Activated CD8-positive, alpha-beta memory T cell treated with anti-CD3 and anti-CD28 coated beads for 36 hours (primary cell): Measurements from ENCODE around the gene G3BP1. TPM values are rescaled to one million over a fixed set of nuclear protein-coding genes. Genes with fewer than 3 reads are reported as not detected.

Source experiments
- CTCF ChIA-PET: fragments of 350-600 bp; sonication (Branson Sonifier 250); formaldehyde crosslinking; loops from one replicate; lab custom pipeline; 2021; ENCODE audit warnings: antibody characterized with exemption; lab: Charles Lee
- POLR2A ChIA-PET: fragments of 350-600 bp; sonication (Branson Sonifier 250); formaldehyde crosslinking; loops from one replicate; lab custom pipeline; 2021; ENCODE audit warnings: antibody characterized with exemption; lab: Charles Lee
- total RNA-seq, 2 experiments: library from RNA; stranded (reverse); gene quantifications; one replicate each; pipeline ENCODE4 v1.2.3, GENCODE V29; 2021

G3BP1 gene
- total RNA-seq, 2 experiments from 2014 or later, result 368 to 381 TPM

- ChIA-PET CTCF (interaction anchor here (0.5 to 1.7 kb wide), 2 partner anchors 86 to 278 kb away, joined by 4 read pairs; no protein-coding TSS in a partner anchor), POLR2A (interaction anchor here (1.4 kb wide), 1 partner anchor 26 kb away, joined by 3 read pairs; the partner anchor contains the start of gene G3BP1)
These were observed 26.6 kb upstream of the G3BP1 start for GRCh38 chr5:151745071-151745705.

- POLR2A ChIA-PET, result no interaction called here
- CTCF ChIA-PET, result interaction anchor here (0.9 to 3.3 kb wide), 2 partner anchors 20 to 59 kb away, joined by 4 to 9 read pairs; no protein-coding TSS in a partner anchor
These were observed 21.6 kb upstream of the G3BP1 start for GRCh38 chr5:151750121-151750520.

GRCh38 chr5:151751091-151751490, 20.7 kb upstream of the G3BP1 start:
- ChIA-PET POLR2A (interaction anchor here (0.6 kb wide), 2 partner anchors 10 to 323 kb away, joined by 3 read pairs; no protein-coding TSS in a partner anchor), CTCF (interaction anchor here (0.7 to 3.3 kb wide), 5 partner anchors 10 to 20 kb away, joined by 3 to 10 read pairs (median 3); no protein-coding TSS in a partner anchor)

GRCh38 chr5:151751593-151751992, 20.2 kb upstream of the G3BP1 start:
- ChIA-PET CTCF (interaction anchor here (0.7 to 3.3 kb wide), 4 partner anchors 10 to 19 kb away, joined by 3 to 10 read pairs (median 6); no protein-coding TSS in a partner anchor), POLR2A (interaction anchor here (0.6 to 1.5 kb wide), 3 partner anchors 10 to 21 kb away, joined by 3 to 4 read pairs (median 3); no protein-coding TSS in a partner anchor)

GRCh38 chr5:151755383-151755782, 16.4 kb upstream of the G3BP1 start:
- POLR2A ChIA-PET, result interaction anchor here (0.8 kb wide), 1 partner anchor 16 kb away, joined by 3 read pairs; the partner anchor contains the start of gene G3BP1
- CTCF ChIA-PET, result interaction anchor here (1.0 kb wide), 1 partner anchor 15 kb away, joined by 3 read pairs; no protein-coding TSS in a partner anchor

- ChIA-PET POLR2A (interaction anchor here (1.4 to 2.4 kb wide), 2 partner anchors 14 kb away, joined by 4 to 29 read pairs; partner anchors contain the start of gene G3BP1), CTCF (interaction anchor here (3.1 kb wide), 1 partner anchor 14 kb away, joined by 12 read pairs; the partner anchor contains the start of gene G3BP1)
These were observed 14.3 kb upstream of the G3BP1 start for GRCh38 chr5:151757233-151758140.

- POLR2A ChIA-PET, result interaction anchor here (1.2 to 2.4 kb wide), 2 partner anchors 11 to 13 kb away, joined by 5 to 29 read pairs; partner anchors contain the start of gene G3BP1
- CTCF ChIA-PET, result interaction anchor here (3.1 kb wide), 1 partner anchor 13 kb away, joined by 12 read pairs; the partner anchor contains the start of gene G3BP1
These were observed 13.7 kb upstream of the G3BP1 start for GRCh38 chr5:151758141-151758429.

- POLR2A ChIA-PET, result interaction anchor here (1.2 to 2.4 kb wide), 2 partner anchors 11 to 13 kb away, joined by 5 to 29 read pairs; partner anchors contain the start of gene G3BP1
These were observed 13.1 kb upstream of the G3BP1 start, which contains the start of gene ATOX1 for GRCh38 chr5:151758430-151759241. Gene ATOX1 (minus strand): TSS chr5:151758631. CDS start chr5:151758551, 80 bp downstream.

GRCh38 chr5:151764801-151765200, 7.0 kb upstream of the G3BP1 start:
- CTCF ChIA-PET, result interaction anchor here (1.3 kb wide), 1 partner anchor 106 kb away, joined by 3 read pairs; no protein-coding TSS in a partner anchor
- POLR2A ChIA-PET, result no interaction called here

More at GRCh38 chr5:151758430-151759241, 13.1 kb upstream of the G3BP1 start, which contains the start of gene ATOX1:
- CTCF ChIA-PET, result interaction anchor here (3.1 kb wide), 1 partner anchor 13 kb away, joined by 12 read pairs; the partner anchor contains the start of gene G3BP1

- ChIA-PET POLR2A (interaction anchor here (0.6 kb wide), 1 partner anchor 101 kb away, joined by 3 read pairs; no protein-coding TSS in a partner anchor), CTCF (no interaction called here)
These were observed 4.8 kb upstream of the G3BP1 start for GRCh38 chr5:151766975-151767374.

- ChIA-PET POLR2A (interaction anchor here (0.6 to 3.1 kb wide), 13 partner anchors 10 to 924 kb away, joined by 3 to 29 read pairs (median 3); partner anchors contain the start of genes ATOX1, GM2A and IRGM), CTCF (interaction anchor here (1.0 to 2.0 kb wide), 4 partner anchors 13 to 112 kb away, joined by 5 to 12 read pairs (median 8); partner anchors contain the start of gene ATOX1)
These were observed 1.1 kb upstream of the G3BP1 start for GRCh38 chr5:151770383-151771258.

GRCh38 chr5:151772029-151772845, 483 bp downstream of the G3BP1 start:
- CTCF ChIA-PET, result interaction anchor here (0.8 to 2.0 kb wide), 3 partner anchors 10 to 113 kb away, joined by 3 to 12 read pairs (median 4); partner anchors contain the start of gene ATOX1
- POLR2A ChIA-PET, result interaction anchor here (0.6 to 3.1 kb wide), 12 partner anchors 9 to 519 kb away, joined by 3 to 29 read pairs (median 3); partner anchors contain the start of genes ATOX1 and GM2A

- ChIA-PET CTCF (no interaction called here), POLR2A (interaction anchor here (0.6 to 3.1 kb wide), 4 partner anchors 14 to 125 kb away, joined by 3 to 29 read pairs (median 3); partner anchors contain the start of gene ATOX1)
These were observed 1.2 kb downstream of the G3BP1 start for GRCh38 chr5:151772846-151773561.

GRCh38 chr5:151773951-151774350, 2.2 kb downstream of the G3BP1 start:
- ChIA-PET POLR2A (interaction anchor here (0.7 to 0.8 kb wide), 2 partner anchors 10 to 11 kb away, joined by 3 read pairs; no protein-coding TSS in a partner anchor), CTCF (interaction anchor here (0.7 kb wide), 1 partner anchor 376 kb away, joined by 3 read pairs; no protein-coding TSS in a partner anchor)
